Stimulated activated effector memory CD8-positive, alpha-beta T cell treated with anti-CD3 and anti-CD28 coated beads, Interleukin-12 subunit alpha, Interleukin-12 subunit beta, amount 100 ng/mL, for 72 hours (primary cell): ENCODE data around the gene LIG1.

Experiments
- ATAC-seq: fragments of 150-1000 bp; cut with Tn5 transposase; 2 replicates; pipeline ENCODE4 v1.10.0; 2021
- DNase-seq, 2 donors: peaks; one replicate each; pipeline ENCODE4 v3.0.0; 2021 to 2022; ENCODE audit warnings: low spot score in 2 of 2
- H3K27ac Mint-ChIP-seq: one replicate; pipeline ENCODE4 v1.8.0; 2022; ENCODE audit warnings: mild to moderate bottlenecking, mixed read lengths
- H3K36me3 Mint-ChIP-seq: one replicate; pipeline ENCODE4 v1.8.0; 2022; ENCODE audit warnings: mild to moderate bottlenecking, mixed read lengths
- H3K4me1 Mint-ChIP-seq: one replicate; pipeline ENCODE4 v1.8.0; 2022; ENCODE audit warnings: mixed read lengths
- H3K4me3 Mint-ChIP-seq: one replicate; pipeline ENCODE4 v1.8.0; 2022; ENCODE audit warnings: mild to moderate bottlenecking, mixed read lengths
- H3K9me3 Mint-ChIP-seq: one replicate; pipeline ENCODE4 v1.8.0; 2022; ENCODE audit warnings: mixed read lengths

Gene LIG1

DNA sequence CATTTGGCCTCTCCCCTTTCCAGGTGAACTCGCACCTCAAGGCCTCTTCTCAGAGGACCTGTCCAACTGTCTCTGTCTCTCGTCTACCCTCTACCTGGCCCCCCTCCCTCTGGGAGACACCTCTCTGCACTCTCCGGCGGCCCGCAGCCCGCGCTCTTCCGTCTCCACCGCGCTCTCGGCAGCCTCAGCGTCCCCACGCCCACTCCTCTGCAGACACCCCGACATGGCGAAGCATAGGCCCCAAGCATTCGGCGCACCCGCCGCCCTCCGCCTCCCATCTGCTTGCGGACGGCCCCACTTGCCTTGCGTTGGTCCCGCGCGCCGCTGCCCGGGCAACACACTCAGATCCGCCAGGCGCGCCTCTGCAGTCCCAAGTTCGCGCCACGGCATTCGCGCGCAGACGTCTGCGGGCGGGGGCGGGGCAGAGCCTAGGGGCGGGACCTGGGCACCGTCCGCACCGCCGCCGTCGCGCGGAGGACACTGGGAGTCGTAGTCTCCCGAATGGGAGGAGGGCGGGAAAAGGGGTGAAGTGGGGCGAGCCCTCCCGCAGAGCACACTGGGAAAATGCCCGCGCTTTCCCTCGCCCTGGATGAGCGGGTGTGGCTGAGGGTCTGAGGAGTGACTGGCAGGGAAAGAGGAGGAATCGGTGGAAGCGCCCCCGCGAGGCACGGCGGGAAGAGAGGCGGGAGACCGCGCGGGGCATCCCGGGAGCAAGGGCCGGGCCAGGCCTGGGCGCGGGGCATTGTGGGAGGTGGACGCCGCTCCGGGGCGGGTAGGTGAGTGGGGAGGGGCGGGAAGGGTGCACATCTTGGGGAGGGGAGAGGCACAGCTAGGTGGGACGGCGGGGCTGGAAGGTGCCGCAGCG, at the start of gene LIG1, which contains the start of gene ZSWIM9:
Gene LIG1, minus strand, starts transcription at position 406 of the 865 bp plus-strand sequence. CDS start 4,778 bp downstream, outside the sequence.
Gene ZSWIM9, plus strand, starts transcription at position 742 of the 865 bp plus-strand sequence. CDS start 1,123 bp downstream, outside the sequence.
- H3K4me1 Mint-ChIP-seq: peaks cover 45% of the 10 kb centered on the region
- peaks cover 75% of the 10 kb centered on the region for H3K36me3 Mint-ChIP-seq
- ATAC-seq: peak; percentile 93
- DNase-seq: peak; percentile 91 to 95
- peak within 1 kb of the TSS; percentile 95 for H3K27ac Mint-ChIP-seq
- H3K9me3 Mint-ChIP-seq: no peaks in the 10 kb centered on the region
- peak within 1 kb of the TSS; percentile 85 for H3K4me3 Mint-ChIP-seq

DNA sequence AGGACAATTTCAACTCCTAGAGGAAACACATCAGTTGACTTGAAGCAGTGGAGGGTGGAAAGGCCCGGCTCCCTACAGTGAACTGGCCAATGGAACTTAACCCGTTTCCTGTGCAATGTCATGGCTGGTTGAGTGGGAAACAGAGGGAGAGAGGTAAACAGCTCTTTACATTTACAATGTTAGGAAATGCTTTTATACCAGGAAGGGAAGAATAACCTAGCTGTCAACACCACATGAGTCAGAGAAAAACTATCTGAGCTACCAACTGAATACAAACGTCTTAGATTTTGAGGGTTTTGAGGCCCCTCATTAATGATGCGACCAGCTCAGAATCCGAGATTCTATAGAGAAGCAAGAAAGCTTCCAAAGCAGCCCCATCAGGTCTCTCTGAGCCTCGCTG, 48.9 kb upstream of the LIG1 start:
- ATAC-seq (no peak), DNase-seq (no peak)
- Mint-ChIP-seq H3K4me3 (no peak overlapping the region), H3K9me3 (no peaks in the 10 kb centered on the region), H3K27ac (peak overlapping the region; percentile 46), H3K36me3 (peaks cover 100% of the 10 kb centered on the region), H3K4me1 (peaks cover 8% of the 10 kb centered on the region)

DNA sequence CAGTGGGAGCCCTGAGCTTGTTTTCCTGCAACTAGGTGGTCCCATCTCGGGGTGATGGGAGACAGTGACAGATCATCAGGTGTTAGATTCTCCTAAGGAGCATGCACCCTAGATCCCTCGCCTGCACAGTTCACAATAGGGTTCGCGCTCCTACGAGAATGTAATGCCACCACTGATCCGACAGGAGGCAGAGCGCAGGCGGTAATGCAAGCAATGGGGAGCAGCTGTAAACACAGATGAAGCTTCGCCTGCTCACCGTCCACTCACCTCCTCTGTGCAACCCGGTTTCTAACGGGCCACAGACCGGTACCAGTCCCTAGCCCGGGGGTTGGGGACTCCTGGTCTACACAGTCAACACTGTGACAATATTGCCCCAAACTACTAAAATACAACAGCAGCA, 46.8 kb upstream of the LIG1 start:
- no peaks in the 10 kb centered on the region for H3K9me3 Mint-ChIP-seq
- no peak overlapping the region for H3K27ac Mint-ChIP-seq
- H3K4me1 Mint-ChIP-seq: peaks cover 14% of the 10 kb centered on the region
- H3K4me3 Mint-ChIP-seq: no peak overlapping the region
- peaks cover 95% of the 10 kb centered on the region for H3K36me3 Mint-ChIP-seq
- ATAC-seq (no peak), DNase-seq (no peak)

DNA sequence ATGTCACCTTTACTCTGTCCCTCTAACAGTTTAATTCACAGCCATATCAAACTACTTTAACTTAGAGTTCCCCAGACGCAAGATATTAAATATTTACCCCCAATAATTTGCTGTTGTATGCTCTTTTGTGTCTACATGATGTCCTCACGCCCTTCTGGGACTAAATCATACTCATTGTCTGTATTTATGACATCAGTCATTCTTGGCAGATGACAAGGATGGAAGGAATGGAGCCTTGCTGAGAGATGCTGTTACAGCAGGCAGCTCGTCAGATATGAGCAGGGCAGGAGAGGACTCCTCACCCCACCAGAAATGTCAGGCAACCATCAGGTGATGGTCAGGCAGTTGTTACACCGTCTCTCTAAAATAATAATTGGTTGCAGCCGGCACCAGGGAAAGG, 43.8 kb upstream of the LIG1 start:
- Mint-ChIP-seq H3K4me3 (no peak overlapping the region), H3K9me3 (no peaks in the 10 kb centered on the region), H3K36me3 (peaks cover 95% of the 10 kb centered on the region), H3K27ac (peak overlapping the region; percentile 21), H3K4me1 (peaks cover 23% of the 10 kb centered on the region)
- no peak for ATAC-seq
- DNase-seq: no peak

DNA sequence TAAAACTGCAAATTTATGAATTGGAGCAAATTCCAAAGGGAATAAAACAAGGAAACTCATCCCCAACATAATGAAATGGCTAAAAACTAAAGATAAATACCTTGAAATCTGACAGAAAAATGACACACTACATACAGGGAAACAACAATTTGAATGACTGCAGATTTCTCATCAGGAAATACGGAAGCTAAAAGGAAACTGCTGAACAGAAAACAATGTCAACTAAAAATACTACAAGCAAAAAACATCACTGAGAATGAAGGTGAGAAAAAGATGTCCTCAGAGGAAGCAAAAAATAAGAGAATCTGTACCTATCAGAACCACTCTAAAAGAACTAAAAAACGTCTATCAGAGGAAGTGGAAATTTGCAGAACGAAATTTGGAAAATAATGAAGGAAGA, 39.9 kb upstream of the LIG1 start:
- no peak overlapping the region for H3K4me3 Mint-ChIP-seq
- peak overlapping the region; percentile 77 for H3K27ac Mint-ChIP-seq
- DNase-seq (no peak), ATAC-seq (no peak)
- no peaks in the 10 kb centered on the region for H3K9me3 Mint-ChIP-seq
- peaks cover 71% of the 10 kb centered on the region for H3K36me3 Mint-ChIP-seq
- H3K4me1 Mint-ChIP-seq: peaks cover 34% of the 10 kb centered on the region

DNA sequence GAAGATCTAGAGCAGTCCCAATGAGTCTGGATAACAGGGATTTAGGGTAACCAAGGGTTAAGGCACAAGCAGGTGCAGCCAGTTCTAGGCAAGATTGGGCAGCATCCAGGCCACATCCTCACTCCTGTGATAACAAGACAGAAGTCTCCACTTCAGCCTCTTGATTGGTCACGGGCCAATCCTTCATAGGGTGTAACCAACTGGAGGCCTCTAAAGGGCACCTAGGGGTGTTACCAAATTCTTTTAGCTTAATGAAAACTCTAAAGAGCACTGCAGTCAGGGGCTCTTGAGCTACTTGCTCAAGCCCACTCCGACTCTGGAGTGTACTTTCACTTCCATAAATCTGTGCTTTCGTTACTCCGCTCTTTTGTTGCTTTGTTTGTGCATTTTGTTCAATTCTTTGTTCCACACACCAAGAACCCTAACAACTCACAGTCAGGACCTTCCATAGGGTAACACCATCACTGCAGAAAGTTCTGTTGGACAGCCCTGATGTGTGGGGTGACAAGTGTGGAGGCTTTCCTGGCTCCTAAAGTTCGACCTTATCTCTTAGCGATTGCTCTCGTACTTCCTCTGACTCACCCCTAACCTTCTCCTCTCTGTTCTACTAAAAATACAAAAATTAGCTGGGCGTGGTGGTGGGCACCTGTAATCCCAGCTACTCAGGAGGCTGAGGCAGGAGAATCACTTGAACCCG, 36.4 kb upstream of the LIG1 start:
- ATAC-seq (no peak), DNase-seq (no peak)
- Mint-ChIP-seq H3K27ac (no peak overlapping the region), H3K36me3 (peaks cover 41% of the 10 kb centered on the region), H3K9me3 (no peaks in the 10 kb centered on the region), H3K4me1 (peaks cover 26% of the 10 kb centered on the region), H3K4me3 (no peak overlapping the region)

DNA sequence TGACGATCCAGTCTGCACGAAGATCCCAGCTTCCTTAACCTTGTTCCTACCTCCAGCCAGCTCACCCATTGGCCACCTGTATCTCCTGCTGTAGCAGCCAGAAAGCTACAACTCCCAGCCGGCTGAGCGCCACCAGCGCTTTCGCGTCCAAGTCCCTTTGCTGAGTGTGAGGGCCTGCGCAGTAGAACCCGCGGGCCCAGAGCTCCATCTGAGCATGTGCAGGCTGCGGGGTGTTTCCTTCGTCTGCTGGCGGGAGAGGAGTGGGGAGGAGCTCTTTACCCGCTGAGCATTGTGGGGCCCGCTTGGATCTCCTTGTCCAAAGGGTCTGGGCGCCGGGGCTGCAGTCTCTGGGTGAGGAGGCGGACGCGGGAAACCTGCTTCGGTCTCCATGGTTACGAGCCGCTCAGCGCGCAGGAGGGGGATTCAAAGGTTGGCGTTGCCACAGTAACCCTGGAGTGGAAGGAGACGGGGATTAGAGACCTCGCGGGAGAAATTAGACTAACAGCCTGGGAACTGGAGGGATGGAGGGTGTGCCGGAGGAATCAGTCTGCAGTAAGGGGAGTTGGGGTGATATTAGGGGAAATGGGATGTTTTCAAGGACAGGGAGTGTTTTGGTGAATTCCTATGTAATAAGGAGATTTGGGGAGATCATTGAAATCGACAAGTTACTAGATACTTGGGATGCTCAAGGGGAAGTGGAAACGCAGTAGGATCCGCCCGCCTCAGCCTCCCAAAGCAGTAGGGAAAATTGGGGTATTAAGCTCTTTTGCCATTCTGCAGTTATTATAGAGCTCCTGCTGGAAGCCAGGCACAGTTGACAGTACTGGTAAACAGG, 33.9 kb upstream of the LIG1 start:
- Mint-ChIP-seq H3K36me3 (peaks cover 16% of the 10 kb centered on the region), H3K4me1 (peaks cover 16% of the 10 kb centered on the region), H3K27ac (no peak overlapping the region), H3K9me3 (no peaks in the 10 kb centered on the region), H3K4me3 (no peak overlapping the region)
- DNase-seq: peak; percentile 80 to 96
- peak; percentile 100 for ATAC-seq

DNA sequence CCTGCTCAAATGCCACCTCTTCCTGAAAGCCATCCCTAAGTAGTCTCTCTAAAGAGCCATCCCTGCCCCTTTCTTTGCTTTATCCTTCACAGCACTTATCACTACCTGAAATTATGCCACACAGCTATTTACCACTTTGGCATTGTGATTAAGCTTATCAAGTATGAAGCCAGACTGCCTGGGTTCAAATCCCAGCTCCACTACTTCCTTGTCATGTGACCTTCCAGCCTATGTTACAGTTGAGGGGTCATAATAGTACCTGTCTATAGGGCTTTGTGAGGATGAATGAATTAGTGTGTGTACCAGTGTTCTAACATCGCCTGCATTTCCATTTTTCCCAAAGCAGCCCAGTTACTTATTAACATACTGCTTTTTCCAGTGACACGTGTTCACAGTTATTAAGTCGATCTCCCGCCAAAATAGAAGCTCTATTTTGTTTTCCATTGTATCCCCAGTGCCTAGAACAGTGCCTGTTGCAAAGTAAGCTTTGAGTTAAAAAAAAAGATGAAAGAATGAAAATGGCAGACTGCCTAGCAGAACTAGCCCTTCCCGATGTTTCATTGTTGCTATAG, 33.2 kb upstream of the LIG1 start:
- Mint-ChIP-seq H3K9me3 (no peaks in the 10 kb centered on the region), H3K27ac (no peak overlapping the region), H3K4me1 (peaks cover 16% of the 10 kb centered on the region), H3K36me3 (peaks cover 9% of the 10 kb centered on the region), H3K4me3 (no peak overlapping the region)
- DNase-seq (no peak), ATAC-seq (no peak)

DNA sequence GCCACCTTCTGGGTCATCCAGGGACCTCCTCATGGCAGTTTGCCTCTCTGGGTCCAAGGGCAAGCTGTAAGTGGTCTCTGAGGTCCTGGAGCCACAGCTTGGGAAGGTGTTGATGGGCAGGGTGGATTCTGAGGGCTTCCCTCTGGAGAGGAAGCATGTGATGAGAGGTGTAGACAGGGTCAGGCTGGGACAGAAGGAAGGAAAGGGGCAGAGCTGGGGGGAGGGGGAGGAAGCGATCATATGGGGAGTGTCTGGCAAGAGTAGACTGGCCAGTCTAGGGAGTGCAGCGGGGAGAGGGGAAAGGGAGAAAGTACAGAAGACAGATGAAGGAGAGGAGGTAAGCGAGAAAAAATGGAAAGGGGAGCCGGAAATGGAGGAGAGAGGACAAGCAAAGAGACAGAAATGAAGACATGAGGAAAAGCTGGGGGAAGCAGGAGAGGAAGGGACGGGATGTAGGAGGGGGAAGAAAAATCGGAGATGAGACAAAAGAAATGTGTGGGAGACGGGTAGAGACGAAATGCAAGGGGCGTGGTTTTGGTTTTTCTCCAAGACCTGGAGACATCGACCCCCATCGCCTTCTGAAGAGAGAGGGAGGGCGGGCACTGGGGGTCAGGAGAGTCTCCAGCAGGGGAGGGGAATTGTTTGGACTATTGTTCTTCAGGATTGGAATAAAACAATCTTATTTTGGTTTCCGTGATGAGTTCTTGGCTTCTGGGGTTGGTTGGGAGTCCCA, 27.0 kb upstream of the LIG1 start:
- ATAC-seq (no peak), DNase-seq (no peak)
- Mint-ChIP-seq H3K4me1 (peaks cover 18% of the 10 kb centered on the region), H3K4me3 (no peak overlapping the region), H3K27ac (peak overlapping the region; percentile 46), H3K9me3 (no peaks in the 10 kb centered on the region), H3K36me3 (peaks cover 7% of the 10 kb centered on the region)

DNA sequence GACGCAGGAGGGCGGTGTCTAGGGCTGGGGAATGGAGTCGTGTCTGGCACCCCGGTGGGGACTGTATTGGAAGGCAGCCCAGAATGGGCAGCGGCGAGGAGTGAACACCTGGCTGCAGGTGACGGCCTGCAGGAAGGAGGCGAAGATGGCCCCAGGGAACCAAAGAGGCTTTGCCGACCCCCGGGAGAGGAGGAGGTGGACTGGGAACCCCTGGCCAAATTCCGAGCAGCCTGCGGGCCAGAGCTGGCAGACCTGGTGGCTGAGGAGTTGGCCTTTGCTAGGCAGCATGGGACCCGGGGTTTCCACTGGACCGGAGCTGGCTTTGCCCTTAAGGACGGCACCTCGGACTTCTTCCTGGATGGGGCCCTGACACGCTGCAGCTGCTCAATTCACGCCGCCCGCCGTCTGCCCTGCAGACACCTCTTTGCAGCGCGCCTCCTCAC, 26.2 kb upstream of the LIG1 start:
- Mint-ChIP-seq H3K9me3 (no peaks in the 10 kb centered on the region), H3K4me3 (no peak overlapping the region), H3K4me1 (peaks cover 18% of the 10 kb centered on the region), H3K27ac (peak overlapping the region; percentile 46), H3K36me3 (peaks cover 8% of the 10 kb centered on the region)
- ATAC-seq (no peak), DNase-seq (no peak)

DNA sequence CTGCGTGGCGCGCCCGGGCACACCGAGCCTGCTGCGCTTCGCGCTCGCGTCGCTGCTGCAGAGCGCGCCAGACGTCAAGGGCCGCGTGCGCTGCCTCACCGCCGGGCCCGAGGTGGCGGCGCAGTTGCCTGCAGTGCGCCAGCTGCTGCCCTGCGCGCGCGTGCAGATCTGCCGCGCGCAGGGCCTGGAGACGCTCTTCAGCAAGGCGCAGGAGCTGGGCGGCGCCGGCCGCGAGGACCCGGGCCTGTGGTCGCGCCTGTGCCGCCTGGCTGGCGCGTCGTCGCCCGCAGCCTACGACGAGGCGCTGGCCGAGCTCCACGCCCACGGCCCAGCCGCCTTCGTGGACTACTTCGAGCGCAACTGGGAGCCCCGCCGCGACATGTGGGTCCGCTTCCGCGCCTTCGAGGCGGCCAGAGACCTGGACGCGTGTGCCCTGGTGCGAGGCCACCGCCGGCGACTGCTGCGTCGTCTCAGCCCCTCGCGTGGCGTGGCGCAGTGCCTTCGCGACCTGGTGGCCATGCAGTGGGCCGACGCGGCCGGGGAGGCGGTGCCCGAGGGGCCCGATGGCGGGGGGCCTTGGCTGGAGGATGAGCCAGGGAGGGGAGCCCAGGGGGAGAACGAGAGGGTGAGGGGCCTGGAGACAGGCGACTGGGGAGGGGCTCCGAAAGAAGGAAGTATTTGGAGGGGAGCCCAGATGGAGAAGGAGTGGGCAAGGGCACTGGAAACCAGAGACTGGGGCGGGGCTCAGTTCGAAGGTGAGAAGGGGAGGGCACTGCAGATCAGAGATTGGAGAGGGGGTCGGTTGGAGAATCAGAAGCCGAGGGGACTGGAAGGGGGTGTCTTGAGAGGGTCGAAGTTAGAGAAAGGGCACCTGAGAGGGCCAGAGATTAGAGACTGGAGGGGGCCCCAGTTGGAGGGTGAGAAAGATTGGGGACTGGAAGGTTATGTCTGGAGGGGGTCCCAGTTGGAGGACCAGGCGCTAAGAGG, 25.0 kb upstream of the LIG1 start:
- Mint-ChIP-seq H3K27ac (peak overlapping the region; percentile 32), H3K4me1 (peaks cover 18% of the 10 kb centered on the region), H3K4me3 (no peak overlapping the region), H3K9me3 (no peaks in the 10 kb centered on the region), H3K36me3 (peaks cover 14% of the 10 kb centered on the region)
- DNase-seq: no peak
- no peak for ATAC-seq

DNA sequence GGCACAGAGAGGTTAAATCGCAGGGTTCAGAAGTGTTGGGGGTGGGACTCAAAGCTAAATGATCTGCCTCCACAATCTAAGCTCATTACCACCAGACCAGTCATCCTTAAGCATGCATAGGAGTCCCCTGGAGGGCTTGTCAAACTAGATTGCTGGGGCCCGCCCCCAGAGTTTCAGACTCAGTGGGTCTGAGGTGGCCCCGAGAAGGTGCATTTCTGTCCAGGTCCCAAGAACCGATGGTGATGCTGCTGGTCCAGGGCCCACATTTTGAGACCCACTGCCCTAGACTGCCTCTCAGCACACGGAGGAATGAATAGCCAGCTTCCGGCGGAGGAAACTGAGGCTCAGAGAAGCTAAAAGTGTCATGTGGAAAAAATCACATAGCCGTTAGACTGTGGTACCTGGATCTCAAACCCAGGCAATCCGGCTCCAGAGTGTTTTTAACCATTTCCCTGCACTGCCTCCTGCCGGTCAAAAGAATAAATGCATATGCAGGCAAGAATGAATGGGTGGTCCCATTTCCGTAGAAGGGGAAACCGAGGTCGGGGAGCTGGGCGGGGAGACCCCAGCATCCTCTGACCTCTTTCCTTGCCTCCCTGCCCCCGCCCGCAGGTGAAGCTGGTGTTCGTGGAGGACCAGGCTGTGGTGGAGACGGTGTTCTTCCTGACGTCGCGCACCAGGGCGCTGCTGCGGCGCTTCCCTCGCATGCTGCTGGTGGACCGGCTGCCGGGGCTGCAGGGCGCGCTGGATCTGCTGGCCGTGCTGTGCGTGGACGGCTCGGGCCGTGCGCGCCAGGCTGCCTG, 24.1 kb upstream of the LIG1 start:
- peaks cover 17% of the 10 kb centered on the region for H3K36me3 Mint-ChIP-seq
- DNase-seq: no peak
- no peak for ATAC-seq
- H3K4me3 Mint-ChIP-seq: no peak overlapping the region
- no peaks in the 10 kb centered on the region for H3K9me3 Mint-ChIP-seq
- no peak overlapping the region for H3K27ac Mint-ChIP-seq
- peaks cover 18% of the 10 kb centered on the region for H3K4me1 Mint-ChIP-seq

DNA sequence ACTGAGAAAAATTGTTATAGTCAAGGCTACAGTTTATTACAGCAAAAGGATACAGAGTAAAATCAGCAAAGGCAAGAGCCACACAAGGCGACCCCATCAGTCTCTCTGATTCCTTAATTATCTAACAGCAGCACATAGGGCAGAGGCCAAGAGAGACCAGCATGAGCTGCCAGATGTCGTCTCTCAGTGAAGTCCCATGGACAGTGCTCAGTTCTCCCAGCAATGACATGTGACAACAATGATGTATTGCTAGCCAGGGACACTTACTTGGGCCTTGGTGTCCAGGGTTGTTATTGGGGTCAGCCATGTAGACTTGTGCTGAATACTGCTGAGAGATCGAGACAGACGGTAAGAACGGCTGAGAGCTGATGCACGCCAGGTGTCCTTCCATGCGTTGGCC, 22.6 kb upstream of the LIG1 start:
- H3K4me3 Mint-ChIP-seq: no peak overlapping the region
- H3K27ac Mint-ChIP-seq: no peak overlapping the region
- peaks cover 18% of the 10 kb centered on the region for H3K4me1 Mint-ChIP-seq
- no peak for DNase-seq
- H3K9me3 Mint-ChIP-seq: no peaks in the 10 kb centered on the region
- no peak for ATAC-seq
- H3K36me3 Mint-ChIP-seq: peaks cover 30% of the 10 kb centered on the region
